Stimulated activated CD4-positive, alpha-beta T cell treated with anti-CD3 and anti-CD28 coated beads, Interleukin-4, amount 100 ng/mL, for 48 hours (primary cell): ENCODE data around the gene TRPT1.

Experiments
- DNase-seq, 2 donors: peaks; one replicate each; pipeline ENCODE4 v3.0.0-alpha.2; 2020; ENCODE audit warnings: low read depth in 2 of 2

TRPT1 gene

GRCh38 chr11:64208086-64208795, 17.7 kb downstream of the TRPT1 start:
- no peak for DNase-seq

GRCh38 chr11:64207256-64208085, 18.5 kb downstream of the TRPT1 start:
- peak; percentile 68 to 84 for DNase-seq

- DNase-seq: peak; percentile 63 to 72
These were observed 19.3 kb downstream of the TRPT1 start, which contains the start of gene FERMT3 for GRCh38 chr11:64206457-64207255. FERMT3 (plus strand) TSS chr11:64206721; CDS start chr11:64207365, 644 bp downstream.

GRCh38 chr11:64204464-64204989, 21.5 kb downstream of the TRPT1 start:
- peak; percentile 63 to 70 for DNase-seq

- no peak for DNase-seq
These were observed 21.9 kb downstream of the TRPT1 start for GRCh38 chr11:64204080-64204440.

- no peak for DNase-seq
These were observed 22.4 kb downstream of the TRPT1 start for GRCh38 chr11:64203421-64204079.

- no peak for DNase-seq
These were observed 23.0 kb downstream of the TRPT1 start for GRCh38 chr11:64202992-64203391.

- no peak for DNase-seq
These were observed 24.4 kb downstream of the TRPT1 start for GRCh38 chr11:64201543-64201942.

GRCh38 chr11:64198511-64198910, 27.5 kb downstream of the TRPT1 start:
- no peak for DNase-seq

- no peak for DNase-seq
These were observed 29.4 kb downstream of the TRPT1 start for GRCh38 chr11:64196626-64197025.

- DNase-seq: no peak
These were observed 33.6 kb downstream of the TRPT1 start for GRCh38 chr11:64192434-64192833.

- DNase-seq: no peak
These were observed 39.4 kb downstream of the TRPT1 start for GRCh38 chr11:64186492-64187165.

- DNase-seq: peak; percentile 96 to 97
These were observed 40.1 kb downstream of the TRPT1 start, which contains the start of gene STIP1 for GRCh38 chr11:64185693-64186491. STIP1 (plus strand) TSS chr11:64186171; CDS start chr11:64186262, 91 bp downstream.

GRCh38 chr11:64185175-64185692, 40.8 kb downstream of the TRPT1 start:
- no peak for DNase-seq

- DNase-seq: no peak
These were observed 42.1 kb downstream of the TRPT1 start for GRCh38 chr11:64183890-64184289.

- peak in 1 of 2 donors; percentile 41 for DNase-seq
These were observed 44.2 kb downstream of the TRPT1 start for GRCh38 chr11:64181506-64182411.

- no peak for DNase-seq
These were observed 45.1 kb downstream of the TRPT1 start for GRCh38 chr11:64180891-64181290.

- DNase-seq: no peak
These were observed 46.9 kb downstream of the TRPT1 start for GRCh38 chr11:64178951-64179639.
